ENCODE results near the gene MDC1. TPM values are rescaled to one million over a fixed set of nuclear protein-coding genes. Genes with fewer than 3 reads are reported as not detected.
"Not testable (repeated sequence)": the region's sequence is repeated elsewhere in the genome, so short reads cannot be mapped to it uniquely, and the experiment has no call there.

Gene MDC1
- 3.2 and 4.7 TPM in 2 replicates for total RNA-seq

- TF ChIP-seq CTCF (IDR thresholded peaks at IDR 0.05; ENCODE audit: insufficient read depth, low read depth, low read length), result peak; percentile 37
- peak; percentile 100 for DNase-seq (ENCODE audit: low read depth)
- peak within 1 kb of the TSS; percentile 91 for H3K4me3 ChIP-seq (ENCODE audit: low read depth, low read length)
These were observed at the start of gene MDC1 for GRCh38 chr6:30717129-30717844. Gene MDC1 (minus strand): TSS chr6:30717281. CDS start chr6:30715175, 2,106 bp downstream.

- H3K4me3 ChIP-seq (ENCODE audit: low read depth, low read length), result no peak overlapping the region
- DNase-seq (ENCODE audit: low read depth), result no peak
- no peak for TF ChIP-seq CTCF (IDR thresholded peaks at IDR 0.05; ENCODE audit: insufficient read depth, low read depth, low read length)
These were observed 49.5 kb upstream of the MDC1 start for GRCh38 chr6:30766461-30767157.

GRCh38 chr6:30765495-30765894 lies 48.4 kb upstream of the MDC1 start:
- not testable (repeated sequence) for DNase-seq (ENCODE audit: low read depth); H3K4me3 ChIP-seq (ENCODE audit: low read depth, low read length)

DNA sequence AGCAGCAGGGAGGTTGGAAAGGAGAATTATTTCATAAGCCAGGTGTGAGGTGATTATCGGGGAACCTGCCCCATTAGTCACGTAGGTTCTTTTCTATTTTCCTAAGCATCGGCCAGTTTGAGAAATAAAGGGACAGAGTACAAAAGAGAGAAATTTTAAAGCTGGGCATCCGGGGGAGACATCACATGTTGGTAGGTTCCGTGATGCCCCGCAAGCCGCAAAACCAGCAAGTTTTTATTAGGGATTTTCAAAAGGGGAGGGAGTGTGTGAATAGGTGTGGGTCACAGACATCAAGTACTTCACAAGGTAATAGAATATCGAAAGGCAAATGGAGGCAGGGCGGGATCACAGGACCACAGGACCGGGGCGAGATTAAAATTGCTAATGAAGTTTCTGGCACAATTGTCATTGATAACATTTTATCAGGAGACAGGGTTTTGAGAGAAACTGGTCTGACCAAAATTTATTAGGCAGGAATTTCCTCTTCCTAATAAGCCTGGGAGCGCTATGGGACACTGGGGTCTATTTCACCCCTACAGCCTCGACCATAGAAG lies 47.5 kb upstream of the MDC1 start:
- DNase-seq (ENCODE audit: low read depth); H3K4me3 ChIP-seq (ENCODE audit: low read depth, low read length): not testable (repeated sequence)

DNA sequence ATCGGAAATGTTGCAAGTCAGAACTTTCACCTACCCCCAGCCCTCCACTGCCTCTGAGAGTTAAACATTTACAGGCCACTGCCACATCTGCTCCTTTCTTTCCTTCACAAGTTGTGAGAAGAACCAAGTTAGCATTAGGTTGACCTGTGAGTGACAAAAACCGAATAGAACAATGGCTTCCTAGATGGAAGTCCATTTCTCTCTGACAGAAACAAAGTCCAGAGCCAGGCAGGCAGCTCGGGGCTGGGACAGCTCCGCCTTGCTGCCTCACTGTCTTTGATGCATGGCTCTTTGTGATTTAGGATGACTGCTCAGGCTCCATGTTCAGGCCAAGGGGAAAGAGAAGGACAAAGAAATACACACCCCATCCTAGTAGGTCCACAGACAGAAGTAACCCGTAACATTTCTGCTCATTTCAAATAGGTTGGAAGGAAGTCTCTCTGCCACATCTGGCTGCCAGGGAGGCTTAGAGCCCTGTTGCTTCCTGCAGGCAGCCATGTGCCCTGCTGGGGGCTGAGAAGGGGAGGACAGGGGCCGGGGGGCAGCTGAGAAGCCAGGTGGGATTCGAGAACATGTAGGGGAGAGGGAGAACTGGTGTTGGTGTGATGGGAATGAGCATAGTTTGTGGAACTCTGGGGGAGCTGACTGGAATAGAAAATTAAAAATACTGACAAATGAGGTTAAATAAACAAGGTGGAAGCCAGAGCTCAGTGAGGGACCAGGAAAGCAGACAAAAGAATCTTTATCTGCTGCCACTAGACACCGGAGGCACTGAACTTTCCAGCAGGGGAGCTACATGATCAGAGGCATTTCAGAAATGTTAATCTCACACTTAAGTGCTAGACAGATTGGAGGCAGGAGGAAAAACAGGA lies 46.8 kb upstream of the MDC1 start:
- H3K4me3 ChIP-seq (ENCODE audit: low read depth, low read length), result no peak overlapping the region
- peak; percentile 24 for TF ChIP-seq CTCF (IDR thresholded peaks at IDR 0.05; ENCODE audit: insufficient read depth, low read depth, low read length)
- no peak for DNase-seq (ENCODE audit: low read depth)

DNA sequence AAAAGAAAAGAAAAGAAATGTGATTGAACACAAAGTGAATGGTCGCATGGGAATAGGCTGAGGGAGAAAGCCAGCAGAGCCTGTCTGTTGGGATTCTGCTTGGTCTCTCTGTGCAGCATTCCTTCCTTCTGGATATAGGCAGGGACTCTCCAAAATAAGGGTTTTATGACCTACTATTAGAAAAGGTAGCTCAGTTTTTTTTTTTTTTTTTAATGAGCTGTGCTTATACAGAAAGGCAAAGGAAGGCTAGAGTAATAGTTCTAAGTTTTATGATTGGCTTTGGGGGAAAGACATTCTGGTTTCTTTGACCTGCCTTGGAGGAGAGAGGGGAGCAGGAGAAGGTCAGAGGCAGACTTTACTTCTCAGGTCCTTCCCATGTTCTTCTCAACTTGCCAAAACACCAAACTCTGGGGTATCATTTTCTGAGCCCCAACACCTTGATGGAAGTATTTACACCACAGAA lies 46.1 kb upstream of the MDC1 start:
- DNase-seq (ENCODE audit: low read depth), result no peak
- no peak overlapping the region for H3K4me3 ChIP-seq (ENCODE audit: low read depth, low read length)
- TF ChIP-seq CTCF (IDR thresholded peaks at IDR 0.05; ENCODE audit: insufficient read depth, low read depth, low read length), result no peak

DNA sequence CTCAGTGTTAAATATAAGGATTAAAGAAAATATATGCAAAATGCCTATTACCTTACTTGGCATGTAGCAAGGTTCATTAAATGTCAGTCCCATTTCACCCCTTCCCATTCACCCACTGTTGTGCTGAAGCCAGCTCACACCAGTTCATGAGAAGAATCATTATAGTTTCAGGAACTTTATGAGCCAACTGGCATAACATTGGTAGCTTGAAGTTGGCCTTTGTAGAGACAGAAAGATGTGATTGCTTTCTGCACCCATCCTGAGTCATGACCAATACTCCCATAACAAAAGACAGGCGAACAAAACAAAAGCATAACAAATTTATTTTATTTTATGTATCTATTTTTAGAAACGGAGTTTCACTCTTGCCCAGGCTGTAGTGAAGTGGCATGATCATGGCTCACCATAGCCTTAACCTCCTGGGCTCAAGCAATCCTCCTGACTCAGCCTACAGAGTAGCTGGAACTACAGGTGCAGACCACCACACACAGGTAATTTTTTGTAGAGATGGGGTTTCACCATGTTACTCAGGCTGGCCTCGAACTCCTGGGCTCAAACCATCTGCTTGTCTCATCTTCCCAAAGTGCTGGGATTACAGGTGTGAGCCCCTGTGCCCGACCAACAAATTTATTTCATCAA lies 44.8 kb upstream of the MDC1 start:
- DNase-seq (ENCODE audit: low read depth), result no peak
- no peak for TF ChIP-seq CTCF (IDR thresholded peaks at IDR 0.05; ENCODE audit: insufficient read depth, low read depth, low read length)
- H3K4me3 ChIP-seq (ENCODE audit: low read depth, low read length), result no peak overlapping the region
